ENCODE measurements around the gene OPCML.

The OPCML gene

DNA sequence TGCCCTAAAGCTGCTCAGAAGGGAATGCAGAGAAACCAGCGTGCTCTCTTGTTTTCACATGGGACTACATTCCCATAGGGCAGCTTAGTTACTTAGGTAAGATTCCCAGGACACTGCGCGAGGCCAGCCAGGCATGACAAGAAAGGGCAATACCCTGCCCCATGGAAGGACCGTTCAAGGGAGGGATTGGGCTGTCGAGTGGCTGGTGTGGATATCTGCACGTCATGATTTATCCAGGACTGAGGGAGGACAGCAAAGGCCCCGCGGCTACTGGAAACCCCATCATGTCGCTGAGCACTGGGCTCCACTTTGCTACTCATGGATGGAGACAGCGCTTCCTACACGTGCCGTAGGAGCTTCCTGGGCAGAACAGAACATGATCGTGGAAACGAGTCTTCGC is 169.4 kb downstream of the OPCML start:
- DNase-seq (ENCODE audit: low read depth): no peak
- TF ChIP-seq, protein P1, sequence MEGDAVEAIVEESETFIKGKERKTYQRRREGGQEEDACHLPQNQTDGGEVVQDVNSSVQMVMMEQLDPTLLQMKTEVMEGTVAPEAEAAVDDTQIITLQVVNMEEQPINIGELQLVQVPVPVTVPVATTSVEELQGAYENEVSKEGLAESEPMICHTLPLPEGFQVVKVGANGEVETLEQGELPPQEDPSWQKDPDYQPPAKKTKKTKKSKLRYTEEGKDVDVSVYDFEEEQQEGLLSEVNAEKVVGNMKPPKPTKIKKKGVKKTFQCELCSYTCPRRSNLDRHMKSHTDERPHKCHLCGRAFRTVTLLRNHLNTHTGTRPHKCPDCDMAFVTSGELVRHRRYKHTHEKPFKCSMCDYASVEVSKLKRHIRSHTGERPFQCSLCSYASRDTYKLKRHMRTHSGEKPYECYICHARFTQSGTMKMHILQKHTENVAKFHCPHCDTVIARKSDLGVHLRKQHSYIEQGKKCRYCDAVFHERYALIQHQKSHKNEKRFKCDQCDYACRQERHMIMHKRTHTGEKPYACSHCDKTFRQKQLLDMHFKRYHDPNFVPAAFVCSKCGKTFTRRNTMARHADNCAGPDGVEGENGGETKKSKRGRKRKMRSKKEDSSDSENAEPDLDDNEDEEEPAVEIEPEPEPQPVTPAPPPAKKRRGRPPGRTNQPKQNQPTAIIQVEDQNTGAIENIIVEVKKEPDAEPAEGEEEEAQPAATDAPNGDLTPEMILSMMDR (IDR thresholded peaks at IDR 0.05; ENCODE audit: low read length, missing control alignments): no peak
- H3K4me3 ChIP-seq (replicated peaks; ENCODE audit: low read depth, low read length): no peak overlapping the region

DNA sequence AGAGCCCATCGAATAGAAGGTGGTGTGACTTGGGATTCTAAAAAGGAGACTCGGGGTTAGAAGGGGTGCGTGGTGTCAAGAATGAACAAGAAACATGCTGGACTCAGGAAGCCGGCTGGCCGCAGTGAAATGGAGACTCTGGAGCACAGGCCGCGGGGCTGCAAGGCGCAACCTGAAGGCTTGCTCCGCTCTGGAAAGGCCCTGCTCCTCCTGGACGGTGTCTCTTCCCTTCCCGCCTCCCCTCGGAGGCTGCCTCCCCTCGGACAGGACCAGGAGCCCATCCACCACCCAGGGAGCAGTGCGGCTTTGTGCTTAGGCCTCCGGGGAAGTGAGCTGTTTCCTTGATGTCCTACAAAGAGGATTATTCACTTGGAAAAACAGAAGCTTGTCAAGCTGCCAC is 170.1 kb downstream of the OPCML start:
- DNase-seq (ENCODE audit: low read depth): no peak
- H3K4me3 ChIP-seq (replicated peaks; ENCODE audit: low read depth, low read length): no peak overlapping the region
- TF ChIP-seq, protein P1 (IDR thresholded peaks at IDR 0.05; ENCODE audit: low read length, missing control alignments): no peak

DNA sequence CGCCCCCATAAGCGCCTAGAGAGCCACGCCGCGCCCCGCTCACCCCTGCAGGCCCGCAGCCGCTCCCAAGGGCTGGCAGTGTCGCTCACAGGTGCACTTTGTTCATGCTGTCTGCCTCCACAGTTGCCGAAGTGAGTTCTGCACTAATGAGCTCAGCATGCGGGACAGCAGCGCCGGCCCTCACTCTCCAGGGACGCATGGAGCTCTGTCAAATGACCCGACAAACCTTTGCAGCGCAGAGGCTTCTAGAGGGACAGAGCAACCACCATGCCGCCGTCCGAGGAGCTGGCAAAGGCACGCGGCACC is 170.7 kb downstream of the OPCML start:
- DNase-seq (ENCODE audit: low read depth): no peak
- TF ChIP-seq, protein P1 (IDR thresholded peaks at IDR 0.05; ENCODE audit: low read length, missing control alignments): no peak
- no peak overlapping the region for H3K4me3 ChIP-seq (replicated peaks; ENCODE audit: low read depth, low read length)

DNA sequence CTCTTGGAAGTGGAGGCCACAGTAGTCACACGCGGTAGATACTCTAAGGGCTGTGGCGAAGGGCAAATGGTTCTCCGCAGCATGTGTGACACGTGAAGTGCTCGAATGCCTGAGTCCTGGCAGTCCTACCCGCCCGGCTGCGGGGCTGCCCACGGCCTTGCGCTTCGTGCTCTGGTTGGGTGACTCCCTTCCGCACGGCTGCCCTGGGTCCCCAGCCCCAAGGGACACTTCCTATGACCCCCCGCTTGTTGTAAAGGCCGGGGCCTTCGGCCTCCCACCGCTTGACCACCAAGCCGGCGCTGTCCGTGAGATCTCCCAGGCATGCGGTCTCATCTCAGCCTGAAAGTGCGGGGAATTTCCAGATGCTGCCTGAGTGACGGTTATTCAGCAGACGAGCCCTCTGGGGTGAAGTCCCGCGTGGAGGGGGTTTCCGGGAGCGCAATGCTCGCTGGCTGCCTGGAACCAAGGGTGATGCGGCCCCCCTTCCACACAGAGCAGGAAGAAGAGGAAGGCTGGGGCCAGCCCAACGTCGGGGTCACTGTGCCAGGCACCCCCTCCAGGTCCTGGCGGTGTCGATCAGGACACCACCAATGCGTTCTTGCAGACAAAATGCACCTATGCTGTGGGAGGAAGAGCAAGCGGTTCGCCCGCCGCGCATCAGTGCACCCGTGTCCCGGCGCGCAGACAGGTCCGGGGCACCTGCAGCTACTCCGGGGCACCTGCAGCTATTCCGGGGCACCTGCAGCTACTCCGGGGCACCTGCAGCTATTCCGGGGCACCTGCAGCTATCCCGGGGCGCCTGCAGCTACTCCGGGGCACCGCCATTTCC is 171.2 kb downstream of the OPCML start:
- TF ChIP-seq, protein P1 (IDR thresholded peaks at IDR 0.05; ENCODE audit: low read length, missing control alignments): no peak
- DNase-seq (ENCODE audit: low read depth): no peak
- no peak overlapping the region for H3K4me3 ChIP-seq (replicated peaks; ENCODE audit: low read depth, low read length)

DNA sequence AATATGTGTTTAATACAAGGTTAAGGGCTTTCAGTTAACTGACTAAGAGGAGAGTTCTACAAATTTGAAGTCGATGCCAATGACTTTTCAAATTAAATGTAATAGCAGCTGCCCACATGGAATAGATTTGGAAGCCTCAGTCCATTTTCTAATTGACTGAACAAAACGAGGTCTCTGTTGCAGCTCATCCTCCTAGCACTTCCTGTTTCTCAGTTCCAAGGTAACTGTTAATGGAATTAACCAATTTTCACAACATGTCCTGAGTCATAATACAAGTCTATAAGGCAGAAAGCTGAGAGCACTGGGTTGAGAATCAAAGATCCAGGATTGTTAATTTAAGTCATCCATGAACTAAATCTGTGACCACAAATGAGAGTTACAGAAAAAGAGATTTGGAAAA is 177.2 kb downstream of the OPCML start:
- no peak overlapping the region for H3K4me3 ChIP-seq (replicated peaks; ENCODE audit: low read depth, low read length)
- TF ChIP-seq, protein P1 (IDR thresholded peaks at IDR 0.05; ENCODE audit: low read length, missing control alignments): no peak
- DNase-seq (ENCODE audit: low read depth): no peak

DNA sequence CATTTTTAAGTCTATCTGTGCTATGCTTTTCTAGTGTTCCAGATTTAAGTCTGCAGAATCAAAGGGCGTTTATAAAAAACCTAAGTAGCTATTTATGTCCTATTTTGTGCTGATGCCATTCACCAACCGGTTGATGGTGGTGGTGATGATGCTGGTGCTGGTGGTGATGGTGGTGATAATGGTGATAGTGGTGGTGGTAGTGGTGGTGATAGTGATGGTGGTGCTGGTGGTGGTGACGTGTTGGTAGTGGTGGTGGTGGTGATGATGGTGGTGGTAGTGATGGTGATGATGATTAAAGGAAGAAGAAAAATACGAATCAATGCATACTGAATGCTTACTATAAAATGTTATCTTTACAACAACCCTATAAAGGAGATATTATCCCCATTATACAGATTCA is 178.2 kb downstream of the OPCML start:
- H3K4me3 ChIP-seq (replicated peaks; ENCODE audit: low read depth, low read length): no peak overlapping the region
- DNase-seq (ENCODE audit: low read depth): no peak
- TF ChIP-seq, protein P1 (IDR thresholded peaks at IDR 0.05; ENCODE audit: low read length, missing control alignments): no peak

DNA sequence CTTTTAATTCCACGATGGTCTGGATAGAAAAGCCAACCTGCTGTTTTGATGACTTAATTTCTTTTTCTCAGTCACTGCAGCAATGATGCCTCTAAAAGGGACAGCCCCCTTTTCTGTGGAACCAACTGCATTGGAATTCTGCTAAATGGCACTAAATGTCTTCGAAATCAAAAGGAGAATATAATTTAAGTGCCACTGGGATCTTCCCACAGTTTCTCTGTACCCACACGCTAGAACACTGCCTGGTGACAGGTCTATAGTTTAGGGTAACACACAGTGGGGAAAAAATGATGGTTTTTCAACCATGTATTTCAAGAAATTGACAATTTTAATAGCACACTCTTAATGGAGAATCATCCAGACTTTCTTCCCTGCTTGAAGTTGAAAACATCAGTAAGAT is 182.3 kb downstream of the OPCML start:
- no peak for DNase-seq (ENCODE audit: low read depth)
- TF ChIP-seq, protein P1 (IDR thresholded peaks at IDR 0.05; ENCODE audit: low read length, missing control alignments): no peak
- H3K4me3 ChIP-seq (replicated peaks; ENCODE audit: low read depth, low read length): no peak overlapping the region
